GM12878 (cell line): ENCODE data around the gene AGER. TPM values are rescaled to one million over a fixed set of nuclear protein-coding genes. Genes with fewer than 3 reads are reported as not detected.

Experiments
- ESRRA ChIP-seq: IDR thresholded peaks from 2 replicates; pipeline ENCODE4 v1.6.1; 2012; ENCODE audit warnings: mild to moderate bottlenecking, low read length, improper control_type of control experiment
- FOS ChIP-seq: IDR thresholded peaks from 3 replicates; pipeline ENCODE4 v1.6.1; 2011; ENCODE audit warnings: borderline replicate concordance; ENCODE audit not compliant: insufficient read length; ENCODE audit errors: extremely low read depth
- IKZF2 ChIP-seq, 2 experiments: fragments of 450-650 bp; IDR thresholded peaks; 2 replicates each; pipeline ENCODE4 v1.6.1; 2017; ENCODE audit warnings: mild to moderate bottlenecking in 2 of 2, moderate library complexity in 2 of 2
- MLLT1 ChIP-seq: fragments of 450-650 bp; IDR thresholded peaks from 2 replicates; pipeline ENCODE4 v1.6.1; 2016; ENCODE audit warnings: mild to moderate bottlenecking
- MYC ChIP-seq: IDR thresholded peaks from 2 replicates; pipeline ENCODE4 v1.6.1; 2011; ENCODE audit warnings: mild to moderate bottlenecking, low read length, moderate library complexity, inconsistent platforms; ENCODE audit not compliant: insufficient read depth, insufficient replicate concordance, insufficient read length, severe bottlenecking
- NBN ChIP-seq: fragments of 450-650 bp; IDR thresholded peaks from 2 replicates; pipeline ENCODE4 v1.6.1; 2016
- SMC3 ChIP-seq: IDR thresholded peaks from 2 replicates; pipeline ENCODE4 v1.6.1; 2011; ENCODE audit warnings: low read length, improper control_type of control experiment, borderline replicate concordance
- SRF ChIP-seq, 2 experiments: IDR thresholded peaks; 2 replicates each; pipeline ENCODE4 v1.6.1; 2011; ENCODE audit warnings: low read depth in 2 of 2, low read length in 2 of 2, mild to moderate bottlenecking in 1 of 2, moderate library complexity in 1 of 2
- SUZ12 ChIP-seq: fragments of 200-600 bp; sonication (generic); IDR thresholded peaks from one replicate; pipeline ENCODE4 v1.6.1; 2018; ENCODE audit warnings: antibody characterized with exemption, mild to moderate bottlenecking; ENCODE audit not compliant: unreplicated experiment
- TAF1 ChIP-seq: IDR thresholded peaks from 2 replicates; pipeline ENCODE4 v1.6.1; 2011; ENCODE audit warnings: mild to moderate bottlenecking, low read depth, low read length, borderline replicate concordance
- TBL1XR1 ChIP-seq: IDR thresholded peaks from 2 replicates; pipeline ENCODE4 v1.6.1; 2012; ENCODE audit warnings: low read depth, low read length, improper control_type of control experiment
- ZBTB4 ChIP-seq: fragments of 450-650 bp; formaldehyde crosslinking; IDR thresholded peaks from 2 replicates; pipeline ENCODE4 v1.4.0; 2022; ENCODE audit warnings: mild to moderate bottlenecking, moderate library complexity
- ZNF207 ChIP-seq: fragments of 450-650 bp; IDR thresholded peaks from 2 replicates; pipeline ENCODE4 v1.6.1; 2014; ENCODE audit warnings: antibody characterized with exemption, mild to moderate bottlenecking, borderline replicate concordance
- ZNF24 ChIP-seq: fragments of 450-650 bp; IDR thresholded peaks from 2 replicates; pipeline ENCODE4 v1.6.1; 2017; ENCODE audit warnings: antibody characterized with exemption, mild to moderate bottlenecking
- ZNF384 ChIP-seq: IDR thresholded peaks from 2 replicates; pipeline ENCODE4 v1.6.1; 2012; ENCODE audit warnings: low read depth, mild to moderate bottlenecking, low read length, improper control_type of control experiment, borderline replicate concordance
- polyA plus RNA-seq, 11 experiments: library from polyadenylated mRNA; depleted of rRNA in 4 of 11; unstranded in 6 of 11; stranded (reverse) in 5 of 11; fragments of >200 nt; fragmentation: Nextera tagmentation in 4 of 11; fragmentation: Illumina TruSeq in 1 of 11; extraction: Ambion mirVana in 4 of 11; extraction: Trizol in 1 of 11; gene quantifications; 1 replicate in 1 of 11; 2 replicates in 10 of 11; pipeline versions ENCODE4 v1.2.1 to v1.2.3, GENCODE V29; 2011 to 2016; ENCODE audit warnings: inconsistent platforms in 2 of 11, missing spikeins in 2 of 11, low read depth in 1 of 11
- total RNA-seq, 4 experiments: library from RNA; depleted of rRNA in 3 of 4; stranded (reverse); fragments of >200 nt in 3 of 4; fragmentation: Illumina TruSeq in 1 of 4; extraction: Trizol in 1 of 4; gene quantifications; 2 replicates each; pipeline versions ENCODE4 v1.2.1 to v1.2.3, GENCODE V29; 2013 to 2021
- TF ChIP-seq, protein P1 (sequence below): IDR thresholded peaks from 2 replicates; pipeline ENCODE4 v1.6.1; 2012; ENCODE audit warnings: mild to moderate bottlenecking, low read depth, low read length
- TF ChIP-seq, protein P2 (sequence below): IDR thresholded peaks from 2 replicates; pipeline ENCODE4 v1.6.1; 2011; ENCODE audit warnings: low read depth, low read length, improper control_type of control experiment, borderline replicate concordance

AGER gene
- total and polyA plus RNA-seq, 10 of the 15 experiments (the other 5 are each of a cell fraction or from before 2014, with no cell fraction given): 1.1 to 18.2 (median 3.9) TPM

DNA sequence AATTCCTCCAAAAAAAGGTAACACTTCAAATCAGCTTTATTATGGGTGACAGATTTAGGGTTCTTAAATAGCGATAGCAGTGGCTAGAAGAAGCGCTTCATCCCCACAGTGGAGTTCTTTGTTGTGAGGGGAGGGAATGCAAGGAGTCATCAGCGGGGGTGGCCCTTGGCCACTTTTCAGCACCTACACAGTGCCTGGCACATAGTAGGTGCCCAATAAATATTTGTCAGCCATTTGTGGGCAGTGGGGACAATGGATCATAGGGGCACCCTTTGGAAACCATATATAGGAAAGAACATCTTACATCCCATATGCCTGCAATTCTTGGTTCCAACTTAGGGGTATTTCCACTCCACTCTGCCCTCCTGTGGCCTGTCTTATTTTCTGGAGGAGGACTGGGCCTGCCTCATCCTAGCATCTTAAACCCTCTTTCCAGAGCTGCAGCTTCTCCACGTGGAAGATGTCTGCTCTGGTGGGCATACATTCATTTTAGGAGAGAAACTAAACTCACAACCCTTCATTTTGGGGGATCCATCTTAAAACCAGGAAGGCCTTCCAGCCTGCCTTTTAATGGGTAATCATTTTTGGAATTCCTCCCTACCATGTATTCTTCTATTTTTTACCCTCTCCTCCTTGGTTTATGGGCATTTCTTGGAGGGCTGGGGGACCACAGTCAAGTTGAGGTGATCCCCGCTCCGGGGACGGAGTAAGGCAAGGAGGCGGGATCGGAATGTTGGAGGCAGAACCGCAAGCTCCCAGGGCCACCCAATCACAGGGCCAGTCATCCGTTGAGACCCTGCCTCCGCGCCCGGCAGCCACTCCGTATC lies 11.0 kb upstream of the AGER start (continued):
- TF ChIP-seq, protein P1, sequence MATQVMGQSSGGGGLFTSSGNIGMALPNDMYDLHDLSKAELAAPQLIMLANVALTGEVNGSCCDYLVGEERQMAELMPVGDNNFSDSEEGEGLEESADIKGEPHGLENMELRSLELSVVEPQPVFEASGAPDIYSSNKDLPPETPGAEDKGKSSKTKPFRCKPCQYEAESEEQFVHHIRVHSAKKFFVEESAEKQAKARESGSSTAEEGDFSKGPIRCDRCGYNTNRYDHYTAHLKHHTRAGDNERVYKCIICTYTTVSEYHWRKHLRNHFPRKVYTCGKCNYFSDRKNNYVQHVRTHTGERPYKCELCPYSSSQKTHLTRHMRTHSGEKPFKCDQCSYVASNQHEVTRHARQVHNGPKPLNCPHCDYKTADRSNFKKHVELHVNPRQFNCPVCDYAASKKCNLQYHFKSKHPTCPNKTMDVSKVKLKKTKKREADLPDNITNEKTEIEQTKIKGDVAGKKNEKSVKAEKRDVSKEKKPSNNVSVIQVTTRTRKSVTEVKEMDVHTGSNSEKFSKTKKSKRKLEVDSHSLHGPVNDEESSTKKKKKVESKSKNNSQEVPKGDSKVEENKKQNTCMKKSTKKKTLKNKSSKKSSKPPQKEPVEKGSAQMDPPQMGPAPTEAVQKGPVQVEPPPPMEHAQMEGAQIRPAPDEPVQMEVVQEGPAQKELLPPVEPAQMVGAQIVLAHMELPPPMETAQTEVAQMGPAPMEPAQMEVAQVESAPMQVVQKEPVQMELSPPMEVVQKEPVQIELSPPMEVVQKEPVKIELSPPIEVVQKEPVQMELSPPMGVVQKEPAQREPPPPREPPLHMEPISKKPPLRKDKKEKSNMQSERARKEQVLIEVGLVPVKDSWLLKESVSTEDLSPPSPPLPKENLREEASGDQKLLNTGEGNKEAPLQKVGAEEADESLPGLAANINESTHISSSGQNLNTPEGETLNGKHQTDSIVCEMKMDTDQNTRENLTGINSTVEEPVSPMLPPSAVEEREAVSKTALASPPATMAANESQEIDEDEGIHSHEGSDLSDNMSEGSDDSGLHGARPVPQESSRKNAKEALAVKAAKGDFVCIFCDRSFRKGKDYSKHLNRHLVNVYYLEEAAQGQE: no peak
- TF ChIP-seq ZNF384: no peak
- TF ChIP-seq ZNF207: no peak
- no peak for TF ChIP-seq FOS
- no peak for TF ChIP-seq ZBTB4 (CRISPR knock-in tag)
- TF ChIP-seq MLLT1: peak; percentile 83
- peak; percentile 42; the same call in 1 of the 2 replicates for TF ChIP-seq TAF1
- peak; percentile 47; the same call in 1 of the 2 replicates for TF ChIP-seq SMC3
- no peak for TF ChIP-seq SUZ12
- TF ChIP-seq SRF (IDR thresholded peaks at IDR 0.05; ENCODE audit: low read depth in 2 of 2, low read length in 2 of 2): no peak
- TF ChIP-seq ESRRA: no peak
- TF ChIP-seq ZNF24: no peak
- peak; percentile 81 for TF ChIP-seq NBN
- no peak for TF ChIP-seq TBL1XR1
- TF ChIP-seq, protein P2, sequence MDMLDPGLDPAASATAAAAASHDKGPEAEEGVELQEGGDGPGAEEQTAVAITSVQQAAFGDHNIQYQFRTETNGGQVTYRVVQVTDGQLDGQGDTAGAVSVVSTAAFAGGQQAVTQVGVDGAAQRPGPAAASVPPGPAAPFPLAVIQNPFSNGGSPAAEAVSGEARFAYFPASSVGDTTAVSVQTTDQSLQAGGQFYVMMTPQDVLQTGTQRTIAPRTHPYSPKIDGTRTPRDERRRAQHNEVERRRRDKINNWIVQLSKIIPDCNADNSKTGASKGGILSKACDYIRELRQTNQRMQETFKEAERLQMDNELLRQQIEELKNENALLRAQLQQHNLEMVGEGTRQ: no peak
- no peak for TF ChIP-seq MYC
- peak; percentile 61 to 76 for TF ChIP-seq IKZF2 (IDR thresholded peaks at IDR 0.05)
